ENCODE results near the gene SRSF6. TPM values are rescaled to one million over a fixed set of nuclear protein-coding genes. Genes with fewer than 3 reads are reported as not detected.

Gene SRSF6
- total and polyA plus RNA-seq, 2 donors, result 54.7 to 87.2 TPM

GRCh38 chr20:43458422-43458924 lies 777 bp downstream of the SRSF6 start:
- under 1% methylated on average over 41 of the region's 41 CpGs for WGBS
- H3K4me1 ChIP-seq (ENCODE audit: insufficient read depth), result no peaks in the 10 kb centered on the region
- peak overlapping the region; percentile 100 for H3K27ac ChIP-seq (ENCODE audit: low read depth)
- peak overlapping the region; percentile 99 for H3K4me3 ChIP-seq (ENCODE audit: low read depth, low read length)
- DNase-seq (ENCODE audit: extremely low spot score), result no peak
- peaks cover 5% of the 10 kb centered on the region for H3K36me3 ChIP-seq (ENCODE audit: insufficient read depth)

GRCh38 chr20:43459022-43459942 lies 1.6 kb downstream of the SRSF6 start:
- 51% methylated on average over 12 of the region's 12 CpGs for WGBS
- Histone ChIP-seq H3K27ac (ENCODE audit: low read depth) (no peak overlapping the region), H3K4me3 (ENCODE audit: low read depth, low read length) (peak overlapping the region; percentile 99), H3K4me1 (ENCODE audit: insufficient read depth) (no peaks in the 10 kb centered on the region), H3K36me3 (ENCODE audit: insufficient read depth) (peaks cover 5% of the 10 kb centered on the region)
- DNase-seq (ENCODE audit: extremely low spot score), result no peak

GRCh38 chr20:43460172-43460829 lies 2.6 kb downstream of the SRSF6 start:
- DNase-seq (ENCODE audit: extremely low spot score), result no peak
- 93% methylated on average over 23 of the region's 23 CpGs for whole genome bisulfite sequencing
- Histone ChIP-seq H3K27ac (ENCODE audit: low read depth) (no peak overlapping the region), H3K4me1 (ENCODE audit: insufficient read depth) (no peaks in the 10 kb centered on the region), H3K4me3 (ENCODE audit: low read depth, low read length) (no peak overlapping the region), H3K36me3 (ENCODE audit: insufficient read depth) (peaks cover 7% of the 10 kb centered on the region)

DNA sequence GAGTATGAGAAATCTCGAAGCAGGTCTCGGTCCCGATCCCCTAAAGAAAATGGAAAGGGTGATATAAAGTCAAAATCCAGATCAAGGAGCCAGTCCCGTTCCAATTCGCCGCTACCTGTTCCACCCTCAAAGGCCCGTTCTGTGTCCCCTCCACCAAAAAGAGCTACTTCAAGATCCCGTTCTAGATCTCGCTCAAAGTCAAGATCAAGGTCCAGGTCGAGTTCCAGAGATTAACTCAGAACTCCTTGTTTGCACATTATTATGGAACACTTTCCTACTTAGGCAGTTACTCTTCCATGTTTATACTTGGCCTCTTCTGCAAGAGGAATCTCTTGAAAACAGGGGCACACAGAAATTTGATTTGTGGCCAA lies 3.1 kb downstream of the SRSF6 start:
- Histone ChIP-seq H3K36me3 (ENCODE audit: insufficient read depth) (peaks cover 10% of the 10 kb centered on the region), H3K27ac (ENCODE audit: low read depth) (no peak overlapping the region), H3K4me3 (ENCODE audit: low read depth, low read length) (no peak overlapping the region), H3K4me1 (ENCODE audit: insufficient read depth) (no peaks in the 10 kb centered on the region)
- DNase-seq (ENCODE audit: extremely low spot score), result no peak
- WGBS, result 93% methylated on average over 10 of the region's 10 CpGs

DNA sequence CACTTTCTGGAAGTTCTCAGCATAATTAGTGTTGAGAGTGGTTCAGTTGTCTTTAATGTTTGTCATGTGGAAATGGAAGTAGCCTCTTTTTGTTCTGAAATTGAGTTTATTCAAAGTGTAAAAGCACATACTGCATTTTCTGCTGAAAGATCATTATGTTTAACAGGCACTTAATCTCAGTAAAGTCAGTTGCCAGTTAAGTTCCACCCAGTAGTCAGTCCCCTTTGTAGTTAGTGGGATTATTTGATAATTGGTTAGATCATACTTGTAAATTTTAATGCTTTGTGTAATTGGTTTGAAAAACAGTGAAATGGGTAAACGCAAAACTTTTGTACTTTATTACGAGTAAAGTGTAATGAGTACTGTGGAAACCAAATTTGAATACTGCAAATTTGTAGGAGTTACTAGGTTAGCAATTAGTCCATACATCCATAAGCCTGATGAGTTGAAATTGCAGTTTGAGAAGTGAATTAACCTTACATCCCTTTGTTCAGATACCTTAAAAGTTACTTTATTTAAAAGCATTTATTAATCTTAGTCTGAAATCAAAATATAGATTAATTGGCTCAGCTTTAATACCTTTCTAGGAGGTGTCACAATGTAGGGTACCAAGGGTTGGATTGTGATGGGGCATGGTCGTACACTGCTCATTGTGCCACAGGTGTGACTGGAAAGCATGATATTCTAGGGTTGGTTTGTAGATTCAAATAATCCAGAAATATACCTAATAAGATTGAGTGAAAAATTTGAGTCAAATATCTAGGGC lies 4.4 kb downstream of the SRSF6 start:
- no peak for DNase-seq (ENCODE audit: extremely low spot score)
- Histone ChIP-seq H3K4me1 (ENCODE audit: insufficient read depth) (no peaks in the 10 kb centered on the region), H3K27ac (ENCODE audit: low read depth) (no peak overlapping the region), H3K36me3 (ENCODE audit: insufficient read depth) (peaks cover 10% of the 10 kb centered on the region), H3K4me3 (ENCODE audit: low read depth, low read length) (no peak overlapping the region)
- 87% methylated on average over 3 of the region's 3 CpGs for WGBS

GRCh38 chr20:43462660-43463526 lies 5.2 kb downstream of the SRSF6 start:
- DNase-seq (ENCODE audit: extremely low spot score), result no peak
- Histone ChIP-seq H3K27ac (ENCODE audit: low read depth) (no peak overlapping the region), H3K36me3 (ENCODE audit: insufficient read depth) (peaks cover 10% of the 10 kb centered on the region), H3K4me1 (ENCODE audit: insufficient read depth) (no peaks in the 10 kb centered on the region), H3K4me3 (ENCODE audit: low read depth, low read length) (no peak overlapping the region)
- 86% methylated on average over 4 of the region's 4 CpGs for WGBS

- peaks cover 11% of the 10 kb centered on the region for H3K36me3 ChIP-seq (ENCODE audit: insufficient read depth)
- no peaks in the 10 kb centered on the region for H3K4me1 ChIP-seq (ENCODE audit: insufficient read depth)
- no peak overlapping the region for H3K27ac ChIP-seq (ENCODE audit: low read depth)
- 65% methylated on average over 3 of the region's 3 CpGs for WGBS
- no peak overlapping the region for H3K4me3 ChIP-seq (ENCODE audit: low read depth, low read length)
- no peak for DNase-seq (ENCODE audit: extremely low spot score)
Measured at GRCh38 chr20:43463527-43464218, 6.0 kb downstream of the SRSF6 start.

GRCh38 chr20:43464219-43464790 lies 6.6 kb downstream of the SRSF6 start:
- Histone ChIP-seq H3K4me3 (ENCODE audit: low read depth, low read length) (no peak overlapping the region), H3K4me1 (ENCODE audit: insufficient read depth) (no peaks in the 10 kb centered on the region), H3K36me3 (ENCODE audit: insufficient read depth) (peaks cover 14% of the 10 kb centered on the region), H3K27ac (ENCODE audit: low read depth) (no peak overlapping the region)
- no peak for DNase-seq (ENCODE audit: extremely low spot score)
- WGBS, result 83% methylated on average over 9 of the region's 9 CpGs

DNA sequence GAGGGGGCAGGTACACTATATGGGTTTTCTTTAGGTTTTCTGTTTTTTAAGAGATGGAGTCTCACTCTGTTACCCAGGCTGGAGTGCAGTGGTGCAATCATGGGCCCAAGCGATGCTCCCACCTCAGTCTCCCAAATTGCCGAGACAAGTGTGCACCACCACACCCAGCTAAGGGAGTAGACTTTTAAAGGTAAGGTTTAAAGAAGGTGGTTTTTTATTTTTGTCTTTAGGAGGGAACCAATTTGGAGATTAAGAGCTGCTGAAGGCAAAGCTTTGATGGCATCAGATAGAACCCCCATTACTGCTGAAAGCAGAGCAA lies 7.9 kb downstream of the SRSF6 start:
- Histone ChIP-seq H3K36me3 (ENCODE audit: insufficient read depth) (peaks cover 12% of the 10 kb centered on the region), H3K27ac (ENCODE audit: low read depth) (no peak overlapping the region), H3K4me1 (ENCODE audit: insufficient read depth) (no peaks in the 10 kb centered on the region), H3K4me3 (ENCODE audit: low read depth, low read length) (no peak overlapping the region)
- no peak for DNase-seq (ENCODE audit: extremely low spot score)
- 97% methylated on average over 2 of the region's 2 CpGs for WGBS

DNA sequence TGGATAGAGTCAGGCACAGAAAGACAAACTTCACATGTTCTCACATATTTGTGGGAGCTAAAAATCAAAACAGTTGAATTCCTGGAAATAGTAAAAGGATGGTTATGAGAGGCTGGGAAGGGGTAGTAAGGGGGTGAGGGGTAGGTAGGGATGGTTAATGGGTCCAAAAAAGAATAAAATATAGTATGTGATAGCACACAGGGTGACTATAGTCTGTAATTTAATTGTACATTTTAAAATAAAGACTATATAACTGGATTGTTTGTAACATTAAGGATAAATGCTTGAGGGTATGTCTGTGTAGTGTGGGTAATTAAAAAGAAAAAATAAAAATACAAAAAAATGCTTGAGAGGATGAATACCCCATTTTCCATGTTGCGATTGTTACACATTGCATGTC lies 9.9 kb downstream of the SRSF6 start:
- H3K36me3 ChIP-seq (ENCODE audit: insufficient read depth), result peaks cover 12% of the 10 kb centered on the region

DNA sequence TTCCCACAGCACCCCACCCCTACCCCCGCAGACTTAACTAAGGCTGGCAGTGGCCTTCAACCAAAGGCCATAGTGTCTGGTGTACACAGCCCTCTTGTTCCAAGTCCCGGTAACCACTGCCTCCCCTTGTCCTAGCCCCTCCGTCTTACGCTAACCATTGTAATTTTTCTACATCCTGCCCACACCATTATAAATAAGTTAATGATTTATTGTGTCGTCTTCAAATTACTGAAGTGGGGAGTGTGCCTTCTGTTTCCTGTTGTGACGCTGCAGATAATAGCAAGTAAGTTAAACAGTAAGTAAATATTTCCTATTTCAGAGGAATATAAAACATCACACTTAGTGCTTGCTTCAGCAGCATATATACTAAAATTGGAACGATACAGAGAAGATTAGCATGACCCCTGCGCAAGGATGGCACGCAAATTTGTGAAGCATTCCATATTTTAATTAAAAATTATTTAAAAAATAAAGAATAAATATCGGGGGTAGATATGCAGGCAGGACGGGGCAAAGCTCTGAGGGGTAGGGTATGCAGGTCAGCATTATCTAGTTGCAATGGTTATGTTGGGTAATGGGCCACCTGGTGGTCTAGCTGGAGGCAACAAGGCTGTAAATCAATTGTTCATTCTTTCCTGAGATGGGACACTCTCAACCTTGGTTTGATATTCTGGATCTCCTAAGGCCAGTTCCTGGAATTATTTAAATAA lies 15.1 kb downstream of the SRSF6 start:
- H3K36me3 ChIP-seq (ENCODE audit: insufficient read depth), result peaks cover 4% of the 10 kb centered on the region
- WGBS, result 84% methylated on average over 11 of the region's 11 CpGs
- no peak overlapping the region for H3K27ac ChIP-seq (ENCODE audit: low read depth)
- no peak overlapping the region for H3K4me3 ChIP-seq (ENCODE audit: low read depth, low read length)
- no peaks in the 10 kb centered on the region for H3K4me1 ChIP-seq (ENCODE audit: insufficient read depth)
- no peak for DNase-seq (ENCODE audit: extremely low spot score)

More for the DNA sequence above, 9.9 kb downstream of the SRSF6 start:
- WGBS, result 97% methylated on average over 1 of the region's 1 CpG
- DNase-seq (ENCODE audit: extremely low spot score), result no peak
- Histone ChIP-seq H3K4me3 (ENCODE audit: low read depth, low read length) (no peak overlapping the region), H3K27ac (ENCODE audit: low read depth) (no peak overlapping the region), H3K4me1 (ENCODE audit: insufficient read depth) (no peaks in the 10 kb centered on the region)

GRCh38 chr20:43473381-43473704 lies 15.6 kb downstream of the SRSF6 start:
- WGBS, result 97% methylated on average over 4 of the region's 4 CpGs
- Histone ChIP-seq H3K36me3 (ENCODE audit: insufficient read depth) (peaks cover 4% of the 10 kb centered on the region), H3K4me3 (ENCODE audit: low read depth, low read length) (no peak overlapping the region), H3K27ac (ENCODE audit: low read depth) (no peak overlapping the region), H3K4me1 (ENCODE audit: insufficient read depth) (no peaks in the 10 kb centered on the region)
- DNase-seq (ENCODE audit: extremely low spot score), result no peak

Data from urinary bladder (tissue), 4 donors.